BE2C (cell line): Measurements from ENCODE around the gene PAIP2B. TPM values are rescaled to one million over a fixed set of nuclear protein-coding genes. Genes with fewer than 3 reads are reported as not detected.
A peak's percentile ranks its signal among the peaks of the same experiment; 100 is the strongest.

Experiments
- DNase-seq: peaks from one replicate; pipeline ENCODE4 v3.0.0-alpha.2; 2020
- H3K27me3 ChIP-seq: fragments of 250-450 bp; sonication (Bioruptor Pico); 2 replicates; pipeline ENCODE4 v1.5.1; 2020; ENCODE audit warnings: mild to moderate bottlenecking
- H3K36me3 ChIP-seq: fragments of 250-450 bp; sonication (Bioruptor Pico); 2 replicates; pipeline ENCODE4 v1.5.1; 2020; ENCODE audit warnings: mild to moderate bottlenecking
- H3K4me1 ChIP-seq: fragments of 250-450 bp; sonication (Bioruptor Pico); 2 replicates; pipeline ENCODE4 v1.5.1; 2020
- H3K4me3 ChIP-seq: 2 replicates; pipeline ENCODE4 v1.5.1; 2011; ENCODE audit warnings: low read depth, low read length
- H3K9me3 ChIP-seq: fragments of 250-450 bp; sonication (Bioruptor Pico); 2 replicates; pipeline ENCODE4 v1.5.1; 2020
- polyA plus RNA-seq: library from polyadenylated mRNA; unstranded; fragments of >200 nt; gene quantifications from one replicate; pipeline ENCODE4 v1.2.1, GENCODE V29; 2012; ENCODE audit warnings: low read depth, missing spikeins; ENCODE audit not compliant: insufficient read length, insufficient read depth
- TF ChIP-seq, protein P1 (sequence below): IDR thresholded peaks from 2 replicates; pipeline ENCODE4 v1.5.1; 2012; ENCODE audit warnings: mild to moderate bottlenecking, low read depth, low read length

Gene PAIP2B, protein sequence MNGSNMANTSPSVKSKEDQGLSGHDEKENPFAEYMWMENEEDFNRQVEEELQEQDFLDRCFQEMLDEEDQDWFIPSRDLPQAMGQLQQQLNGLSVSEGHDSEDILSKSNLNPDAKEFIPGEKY
- polyA plus RNA-seq = 0.22 TPM

DNA sequence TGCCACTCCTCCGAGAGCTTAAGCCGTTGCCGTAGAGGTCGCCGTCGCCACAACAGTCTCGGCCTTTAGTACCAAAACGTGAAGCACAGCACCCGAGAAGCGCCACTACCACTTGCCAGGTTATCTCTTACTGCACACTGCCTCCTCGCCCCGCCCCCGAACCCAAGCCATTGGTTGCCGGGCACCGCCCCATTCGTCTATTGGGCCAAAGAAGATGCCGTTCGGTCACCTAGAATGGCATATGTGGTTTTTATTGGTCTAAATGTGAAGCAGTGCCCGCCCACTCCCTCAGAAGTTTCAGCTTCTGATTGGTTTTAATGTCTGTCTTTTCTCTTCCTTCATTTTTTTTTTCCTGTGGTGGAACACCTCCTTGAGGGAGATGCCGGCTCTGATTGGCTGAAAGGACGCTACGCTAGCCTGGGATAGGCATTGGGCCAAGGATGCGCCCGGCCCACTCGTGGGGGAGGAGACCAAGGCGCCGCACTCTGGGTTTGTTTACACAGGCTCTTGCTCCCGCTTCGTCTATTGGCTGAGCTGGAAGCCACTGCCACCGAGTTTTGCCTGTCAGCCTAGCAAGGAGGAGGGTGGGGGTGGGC, at the start of gene PAIP2B:
TSS of gene PAIP2B (minus strand) at position 139 of the 596 bp plus-strand sequence. CDS start 24,514 bp downstream, outside the sequence.
- TF ChIP-seq, protein P1, sequence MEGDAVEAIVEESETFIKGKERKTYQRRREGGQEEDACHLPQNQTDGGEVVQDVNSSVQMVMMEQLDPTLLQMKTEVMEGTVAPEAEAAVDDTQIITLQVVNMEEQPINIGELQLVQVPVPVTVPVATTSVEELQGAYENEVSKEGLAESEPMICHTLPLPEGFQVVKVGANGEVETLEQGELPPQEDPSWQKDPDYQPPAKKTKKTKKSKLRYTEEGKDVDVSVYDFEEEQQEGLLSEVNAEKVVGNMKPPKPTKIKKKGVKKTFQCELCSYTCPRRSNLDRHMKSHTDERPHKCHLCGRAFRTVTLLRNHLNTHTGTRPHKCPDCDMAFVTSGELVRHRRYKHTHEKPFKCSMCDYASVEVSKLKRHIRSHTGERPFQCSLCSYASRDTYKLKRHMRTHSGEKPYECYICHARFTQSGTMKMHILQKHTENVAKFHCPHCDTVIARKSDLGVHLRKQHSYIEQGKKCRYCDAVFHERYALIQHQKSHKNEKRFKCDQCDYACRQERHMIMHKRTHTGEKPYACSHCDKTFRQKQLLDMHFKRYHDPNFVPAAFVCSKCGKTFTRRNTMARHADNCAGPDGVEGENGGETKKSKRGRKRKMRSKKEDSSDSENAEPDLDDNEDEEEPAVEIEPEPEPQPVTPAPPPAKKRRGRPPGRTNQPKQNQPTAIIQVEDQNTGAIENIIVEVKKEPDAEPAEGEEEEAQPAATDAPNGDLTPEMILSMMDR = no peak
- Histone ChIP-seq H3K4me1 (no peaks in the 10 kb centered on the region), H3K9me3 (no peaks in the 10 kb centered on the region), H3K36me3 (no peaks in the 10 kb centered on the region), H3K4me3 (peak within 1 kb of the TSS; percentile 63), H3K27me3 (no peaks in the 10 kb centered on the region)
- peak; percentile 94 for DNase-seq

DNA sequence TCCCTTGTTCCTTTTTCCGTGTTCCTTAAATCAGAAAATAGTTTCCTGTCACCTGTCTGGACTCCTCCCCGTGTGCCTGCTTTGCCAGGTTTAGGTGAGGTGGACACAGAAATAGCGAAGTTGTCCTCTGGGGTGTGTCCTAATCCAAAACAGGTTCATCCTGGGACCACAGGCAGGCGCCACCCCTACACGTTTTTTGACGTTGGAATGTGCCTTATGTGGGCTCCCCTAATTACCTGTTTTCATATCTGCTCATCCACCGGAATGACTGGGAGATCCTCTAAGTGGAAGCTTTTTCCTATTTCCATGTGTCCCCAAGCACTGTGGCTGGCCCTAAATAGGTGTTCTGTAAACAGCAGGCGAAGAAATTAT, 49.0 kb upstream of the PAIP2B start:
- Histone ChIP-seq H3K4me1 (no peaks in the 10 kb centered on the region), H3K27me3 (peaks cover 20% of the 10 kb centered on the region), H3K9me3 (no peaks in the 10 kb centered on the region; the same call in 1 of the 2 replicates), H3K4me3 (no peak overlapping the region), H3K36me3 (no peaks in the 10 kb centered on the region)
- no peak for DNase-seq
- TF ChIP-seq, protein P1 = no peak

DNA sequence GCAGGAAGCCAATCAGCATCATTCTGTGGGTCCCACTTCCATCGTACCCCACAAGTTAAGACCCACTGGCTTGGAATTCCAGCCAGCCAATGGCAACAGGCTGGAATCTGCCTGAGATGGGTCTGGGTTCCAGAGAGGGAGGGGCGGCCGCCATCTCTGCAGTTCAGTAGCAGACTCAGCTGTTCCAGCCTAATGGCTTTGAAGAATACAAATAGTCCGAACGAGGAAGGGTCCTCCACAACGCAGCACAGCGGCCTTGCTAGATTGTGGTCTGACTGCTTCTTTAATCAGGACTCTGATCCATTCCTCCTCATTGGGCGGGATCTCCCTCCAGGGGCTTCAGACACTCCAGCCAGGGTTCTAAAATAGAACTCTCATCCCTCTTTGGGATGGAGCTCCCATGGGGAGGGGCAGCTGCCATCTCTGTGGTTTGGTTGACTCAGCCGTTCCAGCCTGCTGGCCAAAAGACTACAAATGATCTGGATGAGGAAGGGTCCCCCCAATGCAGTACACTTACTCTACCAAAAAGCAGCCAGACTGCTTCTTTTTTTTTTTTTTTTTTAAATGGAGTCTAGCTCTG, 42.7 kb upstream of the PAIP2B start:
- Histone ChIP-seq H3K4me1 (no peaks in the 10 kb centered on the region), H3K4me3 (no peak overlapping the region), H3K27me3 (no peaks in the 10 kb centered on the region), H3K9me3 (no peaks in the 10 kb centered on the region), H3K36me3 (no peaks in the 10 kb centered on the region)
- DNase-seq = no peak
- TF ChIP-seq, protein P1 = no peak

DNA sequence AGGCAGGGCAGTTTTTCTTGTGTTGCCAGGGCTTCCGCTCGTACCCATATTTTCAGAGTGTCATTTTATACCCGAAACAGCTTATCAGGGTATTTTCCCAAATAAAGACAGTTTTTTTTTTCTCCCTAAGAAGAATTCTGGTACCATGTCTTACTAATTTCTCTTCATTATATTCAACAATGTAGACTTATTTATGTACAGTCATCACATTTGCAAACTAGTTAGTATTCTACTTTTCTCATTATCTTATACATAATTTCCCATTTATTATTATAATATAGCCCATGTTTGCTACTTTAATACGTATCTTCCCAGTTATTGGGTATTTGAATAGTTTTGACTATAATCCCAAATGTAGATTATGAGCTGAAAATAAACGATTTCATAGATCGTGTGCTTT, 36.5 kb upstream of the PAIP2B start:
- H3K27me3 ChIP-seq = no peaks in the 10 kb centered on the region
- no peaks in the 10 kb centered on the region for H3K4me1 ChIP-seq
- H3K9me3 ChIP-seq = no peaks in the 10 kb centered on the region
- no peak overlapping the region for H3K4me3 ChIP-seq
- no peak for DNase-seq
- TF ChIP-seq, protein P1 = no peak
- H3K36me3 ChIP-seq = no peaks in the 10 kb centered on the region

DNA sequence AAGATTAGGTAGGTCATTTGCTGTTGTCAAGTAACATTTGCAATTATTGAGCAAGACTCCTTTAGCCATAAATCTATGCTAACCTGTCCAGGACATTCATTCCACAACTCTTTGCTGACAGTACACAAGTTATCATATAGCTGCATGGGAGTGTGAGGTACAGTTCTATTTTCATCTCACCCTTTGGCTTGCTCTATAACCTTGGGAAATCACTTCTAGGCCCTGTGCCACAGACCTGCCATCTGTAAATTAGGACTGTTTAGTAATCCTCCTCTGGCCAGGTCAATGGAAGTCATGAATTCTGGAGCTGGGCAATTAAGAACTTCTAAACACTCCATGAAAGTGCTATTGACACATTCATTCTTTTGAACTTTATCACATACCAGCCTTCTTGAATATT, 34.6 kb upstream of the PAIP2B start:
- TF ChIP-seq, protein P1 = no peak
- DNase-seq = no peak
- Histone ChIP-seq H3K36me3 (no peaks in the 10 kb centered on the region), H3K27me3 (no peaks in the 10 kb centered on the region), H3K4me1 (no peaks in the 10 kb centered on the region), H3K9me3 (no peaks in the 10 kb centered on the region), H3K4me3 (no peak overlapping the region)

DNA sequence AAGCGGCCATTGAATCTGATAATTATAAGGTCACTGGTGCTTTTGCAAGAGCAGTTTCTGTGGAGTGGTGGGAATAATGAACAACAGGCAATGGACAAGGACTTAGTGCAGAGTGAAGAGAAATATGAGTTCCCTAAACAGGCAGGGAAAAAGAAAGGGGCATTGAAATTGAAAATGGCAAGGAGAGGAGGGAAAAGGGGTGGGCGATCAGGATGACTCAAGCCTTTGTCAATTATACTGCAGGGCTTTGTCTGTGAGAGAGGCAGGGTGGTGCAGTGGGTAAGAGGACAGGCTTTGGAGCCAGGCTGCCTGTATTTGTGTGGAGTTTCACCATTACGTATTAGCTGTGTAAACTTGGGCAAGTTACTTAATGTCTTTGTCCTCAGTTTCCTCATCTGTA, 29.5 kb upstream of the PAIP2B start:
- DNase-seq = no peak
- Histone ChIP-seq H3K9me3 (no peaks in the 10 kb centered on the region), H3K4me3 (no peak overlapping the region), H3K27me3 (no peaks in the 10 kb centered on the region), H3K36me3 (no peaks in the 10 kb centered on the region), H3K4me1 (no peaks in the 10 kb centered on the region)
- TF ChIP-seq, protein P1 = no peak
